Smooth muscle cell (in vitro differentiated cells): ENCODE measurements around the gene CNKSR3. TPM values are rescaled to one million over a fixed set of nuclear protein-coding genes. Genes with fewer than 3 reads are reported as not detected.

Experiments used
- DNase-seq: peaks from one replicate; lab custom pipeline; 2025; ENCODE audit not compliant: unreplicated experiment; lab: John Stamatoyannopoulos, UW
- H2AFZ ChIP-seq: fragments of 200-600 bp; sonication (generic); 2 replicates; pipeline ENCODE4 v1.6.0; 2016; ENCODE audit warnings: antibody characterized with exemption, low read depth, mild to moderate bottlenecking
- H3F3A ChIP-seq: fragments of 200-600 bp; sonication (generic); 2 replicates; pipeline ENCODE4 v1.6.0; 2017; ENCODE audit warnings: antibody characterized with exemption, low read depth
- H3K27ac ChIP-seq: fragments of 200-600 bp; sonication (generic); 2 replicates; pipeline ENCODE4 v1.5.1; 2016; ENCODE audit warnings: low read depth, mild to moderate bottlenecking
- H3K27me3 ChIP-seq: fragments of 200-600 bp; sonication (generic); 2 replicates; pipeline ENCODE4 v1.6.1; 2016; ENCODE audit warnings: low read depth, mild to moderate bottlenecking
- H3K36me3 ChIP-seq: fragments of 200-600 bp; sonication (generic); 2 replicates; pipeline ENCODE4 v1.5.1; 2016; ENCODE audit warnings: low read depth
- H3K4me1 ChIP-seq: fragments of 200-600 bp; sonication (generic); 2 replicates; pipeline ENCODE4 v1.5.1; 2016; ENCODE audit warnings: low read depth
- H3K4me2 ChIP-seq: fragments of 200-600 bp; sonication (generic); 2 replicates; pipeline ENCODE4 v1.6.0; 2016; ENCODE audit warnings: mild to moderate bottlenecking
- H3K4me3 ChIP-seq: fragments of 200-600 bp; sonication (generic); 2 replicates; pipeline ENCODE4 v1.5.1; 2016; ENCODE audit warnings: mild to moderate bottlenecking
- H3K79me2 ChIP-seq: fragments of 200-600 bp; sonication (generic); 2 replicates; pipeline ENCODE4 v1.6.0; 2016; ENCODE audit warnings: low read depth, mild to moderate bottlenecking
- H3K9ac ChIP-seq: fragments of 200-600 bp; sonication (generic); 2 replicates; pipeline ENCODE4 v1.6.0; 2016; ENCODE audit warnings: low read depth
- H3K9me3 ChIP-seq: fragments of 200-600 bp; sonication (generic); replicated peaks from 2 replicates; pipeline ENCODE4 v1.5.1; 2016; ENCODE audit warnings: low read depth
- H4K20me1 ChIP-seq: fragments of 200-600 bp; sonication (generic); 2 replicates; pipeline ENCODE4 v1.6.0; 2016; ENCODE audit warnings: low read depth
- WGBS: methylation state at CpG from one replicate; pipeline ENCODE4 v1.1.7; 2016; ENCODE audit warnings: low lambda C conversion rate; 5-methylcytosine and 5-hydroxymethylcytosine counted together
- polyA plus RNA-seq: library from polyadenylated mRNA; unstranded; fragments of >200 nt; fragmentation: Nextera tagmentation; extraction: Ambion mirVana; gene quantifications from 2 replicates; pipeline ENCODE4 v1.2.1, GENCODE V29; 2016
- total RNA-seq: library from RNA; depleted of rRNA; stranded (reverse); fragments of >200 nt; gene quantifications from 2 replicates; pipeline ENCODE4 v1.2.3, GENCODE V29; 2014
- TF ChIP-seq, protein P1 (sequence below): fragments of 200-600 bp; sonication (generic); IDR thresholded peaks from 2 replicates; pipeline ENCODE4 v1.5.1; 2017; ENCODE audit warnings: borderline replicate concordance, mild to moderate bottlenecking, antibody characterized with exemption; ENCODE audit not compliant: insufficient read depth, poor library complexity, severe bottlenecking

The CNKSR3 gene
- total and polyA plus RNA-seq, 2 experiments from 2014 or later, result 5.0 to 5.5 TPM

- H2AFZ ChIP-seq, result no peak overlapping the region
- H3K27ac ChIP-seq, result no peak overlapping the region
- H3K79me2 ChIP-seq, result peaks cover 9% of the 10 kb centered on the region
- peaks cover 9% of the 10 kb centered on the region for H3K4me1 ChIP-seq
- H4K20me1 ChIP-seq, result no peaks in the 10 kb centered on the region
- no peaks in the 10 kb centered on the region for H3F3A ChIP-seq
- H3K9me3 ChIP-seq, result no peaks in the 10 kb centered on the region
- TF ChIP-seq, protein P1, sequence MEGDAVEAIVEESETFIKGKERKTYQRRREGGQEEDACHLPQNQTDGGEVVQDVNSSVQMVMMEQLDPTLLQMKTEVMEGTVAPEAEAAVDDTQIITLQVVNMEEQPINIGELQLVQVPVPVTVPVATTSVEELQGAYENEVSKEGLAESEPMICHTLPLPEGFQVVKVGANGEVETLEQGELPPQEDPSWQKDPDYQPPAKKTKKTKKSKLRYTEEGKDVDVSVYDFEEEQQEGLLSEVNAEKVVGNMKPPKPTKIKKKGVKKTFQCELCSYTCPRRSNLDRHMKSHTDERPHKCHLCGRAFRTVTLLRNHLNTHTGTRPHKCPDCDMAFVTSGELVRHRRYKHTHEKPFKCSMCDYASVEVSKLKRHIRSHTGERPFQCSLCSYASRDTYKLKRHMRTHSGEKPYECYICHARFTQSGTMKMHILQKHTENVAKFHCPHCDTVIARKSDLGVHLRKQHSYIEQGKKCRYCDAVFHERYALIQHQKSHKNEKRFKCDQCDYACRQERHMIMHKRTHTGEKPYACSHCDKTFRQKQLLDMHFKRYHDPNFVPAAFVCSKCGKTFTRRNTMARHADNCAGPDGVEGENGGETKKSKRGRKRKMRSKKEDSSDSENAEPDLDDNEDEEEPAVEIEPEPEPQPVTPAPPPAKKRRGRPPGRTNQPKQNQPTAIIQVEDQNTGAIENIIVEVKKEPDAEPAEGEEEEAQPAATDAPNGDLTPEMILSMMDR, result no peak
- no peaks in the 10 kb centered on the region for H3K27me3 ChIP-seq
- WGBS, result 92% methylated on average over 11 of the region's 11 CpGs
- H3K9ac ChIP-seq, result no peak overlapping the region
- H3K4me3 ChIP-seq, result no peak overlapping the region
- DNase-seq, result no peak
- no peaks in the 10 kb centered on the region for H3K36me3 ChIP-seq
- no peak overlapping the region for H3K4me2 ChIP-seq
These were observed 21.6 kb downstream of the CNKSR3 start for GRCh38 chr6:154488802-154489437.

DNA sequence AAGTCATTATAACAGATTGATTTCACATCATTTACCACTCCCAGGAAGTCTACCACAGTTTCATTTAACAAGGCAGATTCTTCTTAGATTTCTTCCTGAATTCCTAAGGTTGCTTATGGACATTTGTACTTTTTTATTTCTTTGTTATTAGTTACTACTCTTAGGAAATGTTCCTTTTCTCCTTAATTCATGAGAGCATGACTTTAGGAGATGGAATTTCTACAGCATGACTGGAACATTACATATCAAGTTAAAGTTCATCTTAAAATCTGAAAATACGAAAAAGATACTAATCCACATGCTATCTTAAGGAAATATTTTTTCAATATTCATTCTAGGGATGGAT is 22.3 kb downstream of the CNKSR3 start:
- WGBS, result 93% methylated on average over 1 of the region's 1 CpG
- no peaks in the 10 kb centered on the region for H3K27me3 ChIP-seq
- H4K20me1 ChIP-seq, result no peaks in the 10 kb centered on the region
- no peaks in the 10 kb centered on the region for H3K9me3 ChIP-seq
- H3K36me3 ChIP-seq, result no peaks in the 10 kb centered on the region
- TF ChIP-seq, protein P1, result no peak
- H3K79me2 ChIP-seq, result peaks cover 9% of the 10 kb centered on the region
- H3K4me1 ChIP-seq, result peaks cover 9% of the 10 kb centered on the region
- H3K27ac ChIP-seq, result no peak overlapping the region
- H3K4me3 ChIP-seq, result no peak overlapping the region
- H3K4me2 ChIP-seq, result no peak overlapping the region
- H2AFZ ChIP-seq, result no peak overlapping the region
- no peak for DNase-seq
- no peaks in the 10 kb centered on the region for H3F3A ChIP-seq
- H3K9ac ChIP-seq, result no peak overlapping the region

GRCh38 chr6:154487367-154488247 is 22.9 kb downstream of the CNKSR3 start:
- H3F3A ChIP-seq, result no peaks in the 10 kb centered on the region
- peaks cover 9% of the 10 kb centered on the region for H3K79me2 ChIP-seq
- no peaks in the 10 kb centered on the region for H4K20me1 ChIP-seq
- no peak overlapping the region for H3K4me2 ChIP-seq
- H3K9me3 ChIP-seq, result no peaks in the 10 kb centered on the region
- no peak overlapping the region for H3K9ac ChIP-seq
- H3K27me3 ChIP-seq, result no peaks in the 10 kb centered on the region
- no peak overlapping the region for H2AFZ ChIP-seq
- H3K36me3 ChIP-seq, result no peaks in the 10 kb centered on the region
- TF ChIP-seq, protein P1, result no peak
- peaks cover 9% of the 10 kb centered on the region for H3K4me1 ChIP-seq
- WGBS, result 78% methylated on average over 6 of the region's 6 CpGs
- no peak overlapping the region for H3K4me3 ChIP-seq
- DNase-seq, result no peak
- no peak overlapping the region for H3K27ac ChIP-seq

GRCh38 chr6:154485815-154486214 is 24.7 kb downstream of the CNKSR3 start:
- no peaks in the 10 kb centered on the region for H3F3A ChIP-seq
- no peaks in the 10 kb centered on the region for H3K9me3 ChIP-seq
- no peak for DNase-seq
- H4K20me1 ChIP-seq, result no peaks in the 10 kb centered on the region
- H3K79me2 ChIP-seq, result peaks cover 9% of the 10 kb centered on the region
- H3K9ac ChIP-seq, result no peak overlapping the region
- peaks cover 9% of the 10 kb centered on the region for H3K4me1 ChIP-seq
- WGBS, result 91% methylated on average over 9 of the region's 9 CpGs
- no peak overlapping the region for H3K4me3 ChIP-seq
- no peaks in the 10 kb centered on the region for H3K27me3 ChIP-seq
- no peak overlapping the region for H2AFZ ChIP-seq
- H3K4me2 ChIP-seq, result no peak overlapping the region
- H3K36me3 ChIP-seq, result no peaks in the 10 kb centered on the region
- TF ChIP-seq, protein P1, result no peak
- H3K27ac ChIP-seq, result no peak overlapping the region
